SK-N-SH (cell line): ENCODE measurements around the gene SHQ1. TPM values are rescaled to one million over a fixed set of nuclear protein-coding genes. Genes with fewer than 3 reads are reported as not detected.

Source experiments
- CTCF ChIA-PET: fragments of 300-600, 350-600 bp; formaldehyde crosslinking; extraction: SDS; loops from one replicate; lab custom pipeline; 2021; lab: Yijun Ruan, JAX
- POLR2A ChIA-PET: fragments of 350-600 bp; sonication (Branson Sonifier 250); formaldehyde crosslinking; extraction: SDS; loops from one replicate; lab custom pipeline; 2020; ENCODE audit warnings: antibody characterized with exemption, inconsistent platforms; lab: Yijun Ruan, JAX
- DNase-seq: peaks from one replicate; pipeline ENCODE4 v3.0.0; 2012
- H2AFZ ChIP-seq: fragments of 200-600 bp; sonication (generic); 2 replicates; pipeline ENCODE4 v1.8.1; 2016; ENCODE audit warnings: antibody characterized with exemption, mild to moderate bottlenecking, low read depth
- H3F3A ChIP-seq: fragments of 200-600 bp; sonication (generic); replicated peaks from 2 replicates; pipeline ENCODE3; 2016; ENCODE audit warnings: antibody characterized with exemption, mild to moderate bottlenecking; ENCODE audit not compliant: insufficient read depth
- H3K27ac ChIP-seq, 2 experiments: fragments of 200-500 bp in 1 of 2; fragments of 200-600 bp in 1 of 2; sonication (Bioruptor generic) in 1 of 2; sonication (generic), shearing (Covaris generic) in 1 of 2; 2 replicates each; pipeline versions ENCODE4 v1.5.1 to v1.6.1; 2014 to 2016; ENCODE audit warnings: low read depth in 2 of 2, inconsistent platforms in 1 of 2, low read length in 1 of 2, mild to moderate bottlenecking in 1 of 2, mixed read lengths in 1 of 2
- H3K27me3 ChIP-seq: fragments of 200-600 bp; sonication (generic), shearing (Covaris generic); 2 replicates; pipeline ENCODE4 v1.6.1; 2016; ENCODE audit warnings: mixed run types; ENCODE audit not compliant: insufficient read depth
- H3K36me3 ChIP-seq, 2 experiments: fragments of 200-500 bp in 1 of 2; fragments of 200-600 bp in 1 of 2; sonication (Bioruptor generic) in 1 of 2; sonication (generic) in 1 of 2; replicated peaks in 1 of 2; 2 replicates each; pipeline versions ENCODE3 to v1.5.1; 2014 to 2016; ENCODE audit warnings: low read length in 1 of 2, mild to moderate bottlenecking in 1 of 2; ENCODE audit not compliant: insufficient read depth in 2 of 2, control insufficient read depth in 1 of 2
- H3K4me1 ChIP-seq, 2 experiments: fragments of 200-500 bp in 1 of 2; fragments of 200-600 bp in 1 of 2; sonication (Bioruptor generic) in 1 of 2; sonication (generic), shearing (Covaris generic) in 1 of 2; 2 replicates each; pipeline versions ENCODE4 v1.5.1 to v1.6.1; 2014 to 2016; ENCODE audit warnings: low read depth in 1 of 2, low read length in 1 of 2, mixed run types in 1 of 2; ENCODE audit not compliant: insufficient read depth in 2 of 2, control insufficient read depth in 1 of 2
- H3K4me2 ChIP-seq: fragments of 200-600 bp; sonication (generic), shearing (Covaris generic); 2 replicates; pipeline ENCODE4 v1.6.1; 2017; ENCODE audit warnings: mixed run types
- H3K4me3 ChIP-seq, 2 experiments: fragments of 200-500 bp in 1 of 2; fragments of 200-600 bp in 1 of 2; sonication (Bioruptor generic) in 1 of 2; sonication (generic), shearing (Covaris generic) in 1 of 2; 2 replicates each; pipeline versions ENCODE4 v1.5.1 to v1.8.1; 2014 to 2016; ENCODE audit warnings: low read depth in 2 of 2, inconsistent platforms in 1 of 2, low read length in 1 of 2, mild to moderate bottlenecking in 1 of 2, mixed read lengths in 1 of 2, moderate library complexity in 1 of 2
- H3K79me2 ChIP-seq: fragments of 200-600 bp; sonication (generic); 2 replicates; pipeline ENCODE4 v1.8.1; 2017; ENCODE audit warnings: mild to moderate bottlenecking; ENCODE audit not compliant: insufficient read depth
- H3K9ac ChIP-seq: fragments of 200-600 bp; sonication (generic); 2 replicates; pipeline ENCODE4 v1.6.1; 2017; ENCODE audit warnings: mixed run types
- H3K9me2 ChIP-seq: fragments of 200-600 bp; sonication (generic); 2 replicates; pipeline ENCODE4 v1.6.1; 2017; ENCODE audit warnings: mixed run types
- H3K9me3 ChIP-seq: fragments of 200-600 bp; sonication (generic); 2 replicates; pipeline ENCODE4 v1.6.1; 2017; ENCODE audit warnings: mixed run types, mild to moderate bottlenecking, moderate library complexity
- H4K20me1 ChIP-seq: fragments of 200-600 bp; sonication (generic); 2 replicates; pipeline ENCODE4 v1.6.1; 2017; ENCODE audit warnings: mild to moderate bottlenecking, mixed run types; ENCODE audit not compliant: insufficient read depth
- CHD2 ChIP-seq: fragments of 150-350 bp; IDR thresholded peaks from 2 replicates; pipeline ENCODE4 v1.6.1; 2018; ENCODE audit warnings: low read length; ENCODE audit not compliant: partially characterized antibody
- ELF1 ChIP-seq: IDR thresholded peaks from 2 replicates; pipeline ENCODE4 v1.4.0; 2012
- FOXJ3 ChIP-seq: sonication (generic); formaldehyde crosslinking; IDR thresholded peaks from 2 replicates; pipeline ENCODE4 v1.5.1; 2020; ENCODE audit warnings: mild to moderate bottlenecking, missing genetic modification reagents
- FOXM1 ChIP-seq: IDR thresholded peaks from 2 replicates; pipeline ENCODE4 v1.4.0; 2012; ENCODE audit warnings: low read depth, mild to moderate bottlenecking
- GABPA ChIP-seq: IDR thresholded peaks from 2 replicates; pipeline ENCODE4 v1.4.0; 2012; ENCODE audit warnings: low read depth, mild to moderate bottlenecking
- MXI1 ChIP-seq: IDR thresholded peaks from 2 replicates; pipeline ENCODE4 v1.6.1; 2012; ENCODE audit warnings: mild to moderate bottlenecking, low read depth, low read length, improper control_type of control experiment
- TAF1 ChIP-seq: IDR thresholded peaks from 2 replicates; pipeline ENCODE4 v1.6.1; 2012; ENCODE audit warnings: low read depth, mild to moderate bottlenecking, low read length, moderate library complexity, borderline replicate concordance
- WGBS: methylation state at CpG from one replicate; pipeline ENCODE4 v1.1.6; 2017; ENCODE audit warnings: low lambda C conversion rate; 5-methylcytosine and 5-hydroxymethylcytosine counted together
- polyA plus RNA-seq, 3 experiments: library from polyadenylated mRNA; depleted of rRNA; stranded (reverse); fragments of >200 nt; gene quantifications; 2 replicates each; pipeline ENCODE4 v1.2.3, GENCODE V29; 2012
- TF ChIP-seq, protein P1 (sequence below): IDR thresholded peaks from 2 replicates; pipeline ENCODE4 v1.4.0; 2012; ENCODE audit warnings: low read depth
- TF ChIP-seq, protein P2 (sequence below): IDR thresholded peaks from 2 replicates; pipeline ENCODE4 v1.4.0; 2012; ENCODE audit warnings: low read depth, borderline replicate concordance

SHQ1 gene
- polyA plus RNA-seq, 1 of the 3 experiments (the other 2 are of a cell fraction), result 10.5 TPM

DNA sequence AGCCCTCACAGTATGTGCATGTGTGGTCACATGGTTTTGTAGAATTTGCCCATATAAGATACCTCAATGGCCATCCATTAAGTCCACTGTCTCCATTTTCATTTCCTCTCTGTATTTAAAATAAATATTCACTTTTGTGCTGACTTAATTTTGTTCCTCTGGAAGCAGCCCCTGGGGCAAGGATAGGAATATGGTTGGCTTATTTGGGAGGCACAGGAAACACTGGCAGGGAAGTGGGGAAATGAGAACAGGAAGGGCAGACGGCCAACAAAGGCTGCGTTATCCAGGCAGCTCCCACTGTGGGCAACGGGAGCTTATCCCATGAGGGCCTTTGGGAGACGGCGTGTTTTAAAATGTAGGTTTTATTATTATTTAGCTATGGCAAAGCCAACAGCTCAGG, 148.6 kb downstream of the SHQ1 start:
- Histone ChIP-seq H3F3A (no peaks in the 10 kb centered on the region), H4K20me1 (no peaks in the 10 kb centered on the region), H3K9ac (no peak overlapping the region), H3K79me2 (no peaks in the 10 kb centered on the region), H3K4me2 (no peak overlapping the region), H3K9me3 (no peaks in the 10 kb centered on the region), H2AFZ (no peak overlapping the region), H3K9me2 (no peaks in the 10 kb centered on the region), H3K27ac (no peak overlapping the region), H3K36me3 (no peaks in the 10 kb centered on the region), H3K4me3 (no peak overlapping the region), H3K4me1 (peaks cover 0 to 5% of the 10 kb centered on the region in 2 experiments; a peak in 1 of 4 replicates), H3K27me3 (no peaks in the 10 kb centered on the region; the same call in 1 of the 2 replicates)
- ChIA-PET CTCF (no interaction called here), POLR2A (no interaction called here)
- TF ChIP-seq CHD2, result no peak
- TF ChIP-seq, protein P1, sequence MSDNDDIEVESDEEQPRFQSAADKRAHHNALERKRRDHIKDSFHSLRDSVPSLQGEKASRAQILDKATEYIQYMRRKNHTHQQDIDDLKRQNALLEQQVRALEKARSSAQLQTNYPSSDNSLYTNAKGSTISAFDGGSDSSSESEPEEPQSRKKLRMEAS, result no peak
- TF ChIP-seq, protein P2, sequence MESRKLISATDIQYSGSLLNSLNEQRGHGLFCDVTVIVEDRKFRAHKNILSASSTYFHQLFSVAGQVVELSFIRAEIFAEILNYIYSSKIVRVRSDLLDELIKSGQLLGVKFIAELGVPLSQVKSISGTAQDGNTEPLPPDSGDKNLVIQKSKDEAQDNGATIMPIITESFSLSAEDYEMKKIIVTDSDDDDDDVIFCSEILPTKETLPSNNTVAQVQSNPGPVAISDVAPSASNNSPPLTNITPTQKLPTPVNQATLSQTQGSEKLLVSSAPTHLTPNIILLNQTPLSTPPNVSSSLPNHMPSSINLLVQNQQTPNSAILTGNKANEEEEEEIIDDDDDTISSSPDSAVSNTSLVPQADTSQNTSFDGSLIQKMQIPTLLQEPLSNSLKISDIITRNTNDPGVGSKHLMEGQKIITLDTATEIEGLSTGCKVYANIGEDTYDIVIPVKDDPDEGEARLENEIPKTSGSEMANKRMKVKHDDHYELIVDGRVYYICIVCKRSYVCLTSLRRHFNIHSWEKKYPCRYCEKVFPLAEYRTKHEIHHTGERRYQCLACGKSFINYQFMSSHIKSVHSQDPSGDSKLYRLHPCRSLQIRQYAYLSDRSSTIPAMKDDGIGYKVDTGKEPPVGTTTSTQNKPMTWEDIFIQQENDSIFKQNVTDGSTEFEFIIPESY, result no peak
- TF ChIP-seq ELF1, result no peak
- TF ChIP-seq MXI1, result no peak
- TF ChIP-seq FOXJ3, result no peak
- no peak for TF ChIP-seq GABPA
- TF ChIP-seq FOXM1, result no peak
- TF ChIP-seq TAF1, result no peak
- 70% methylated on average over 5 of the region's 5 CpGs for WGBS
- no peak for DNase-seq

Other genes starting within 250 kb of the SHQ1 start
- 9.1 and 9.3 TPM in 2 replicates for gene GXYLT2, start 39.6 kb upstream of the SHQ1 start, polyA plus RNA-seq (2012; rRNA removed)
- 8.9 and 11.3 TPM in 2 replicates for gene PPP4R2, start 148.4 kb upstream of the SHQ1 start, polyA plus RNA-seq (2012; rRNA removed)
- gene EBLN2, start 213.2 kb upstream of the SHQ1 start, polyA plus RNA-seq (2012; rRNA removed), result 1.4 and 2.5 TPM in 2 replicates